Liver (tissue), 9 donors: Measurements from ENCODE around the gene FMN1. TPM values are rescaled to one million over a fixed set of nuclear protein-coding genes. Genes with fewer than 3 reads are reported as not detected.

Source experiments
- DNase-seq: peaks from one replicate; pipeline ENCODE4 v3.0.0-alpha.2; 2017; ENCODE audit warnings: low spot score
- H3K27ac ChIP-seq, 2 donors: one replicate each; pipeline ENCODE4 v1.7.0; 2013; ENCODE audit warnings: inconsistent platforms in 2 of 2, low read length in 2 of 2, control low read depth in 1 of 2, low read depth in 1 of 2, mild to moderate bottlenecking in 1 of 2
- H3K27me3 ChIP-seq, 4 donors: one replicate each; pipeline versions ENCODE4 v1.6.1 to v1.7.0; 2013; ENCODE audit warnings: low read length in 3 of 4, inconsistent platforms in 1 of 4, mild to moderate bottlenecking in 1 of 4, moderate library complexity in 1 of 4; ENCODE audit not compliant: control insufficient read depth in 4 of 4, insufficient read depth in 4 of 4
- H3K36me3 ChIP-seq, 4 donors: one replicate each; pipeline versions ENCODE4 v1.6.1 to v1.7.0; 2013; ENCODE audit warnings: low read length in 3 of 4, mild to moderate bottlenecking in 3 of 4, low read depth in 1 of 4, moderate library complexity in 1 of 4; ENCODE audit not compliant: control insufficient read depth in 4 of 4, insufficient read depth in 3 of 4
- H3K4me1 ChIP-seq, 4 donors: one replicate each; pipeline versions ENCODE4 v1.6.1 to v1.7.0; 2013; ENCODE audit warnings: low read length in 3 of 4, mild to moderate bottlenecking in 3 of 4, moderate library complexity in 1 of 4; ENCODE audit not compliant: control insufficient read depth in 4 of 4, insufficient read depth in 4 of 4
- H3K4me3 ChIP-seq, 3 donors: one replicate each; pipeline versions ENCODE4 v1.6.1 to v1.7.0; 2013; ENCODE audit warnings: low read length in 3 of 3, control low read depth in 1 of 3, low read depth in 1 of 3, mild to moderate bottlenecking in 1 of 3
- H3K9ac ChIP-seq, 2 donors: one replicate each; pipeline ENCODE4 v1.7.0; 2013; ENCODE audit warnings: low read length in 2 of 2, mild to moderate bottlenecking in 2 of 2, moderate library complexity in 2 of 2, control low read depth in 1 of 2, low read depth in 1 of 2
- H3K9me3 ChIP-seq, 4 donors: one replicate each; pipeline versions ENCODE4 v1.6.1 to v1.7.0; 2013; ENCODE audit warnings: low read length in 3 of 4; ENCODE audit not compliant: control insufficient read depth in 4 of 4
- EGR1 ChIP-seq, 2 donors: IDR thresholded peaks; 2 replicates each; pipeline ENCODE4 v1.6.1; 2016 to 2018; ENCODE audit warnings: antibody characterized with exemption in 2 of 2, low read depth in 2 of 2
- FOXA1 ChIP-seq: IDR thresholded peaks from 2 replicates; pipeline ENCODE4 v1.6.1; 2016; ENCODE audit warnings: antibody characterized with exemption
- FOXA2 ChIP-seq: IDR thresholded peaks from 2 replicates; pipeline ENCODE4 v1.6.1; 2016; ENCODE audit warnings: antibody characterized with exemption
- GABPA ChIP-seq, 2 donors: IDR thresholded peaks in 1 of 2; conservative IDR thresholded peaks in 1 of 2; 2 replicates each; pipeline ENCODE4 v1.6.1; 2016; ENCODE audit warnings: antibody characterized with exemption in 2 of 2, mild to moderate bottlenecking in 1 of 2, moderate library complexity in 1 of 2
- HNF4A ChIP-seq, 2 donors: conservative IDR thresholded peaks; 2 replicates each; pipeline ENCODE4 v1.6.1; 2016; ENCODE audit warnings: antibody characterized with exemption in 2 of 2, mild to moderate bottlenecking in 2 of 2
- HNF4G ChIP-seq: IDR thresholded peaks from 2 replicates; pipeline ENCODE4 v1.6.1; 2016; ENCODE audit warnings: antibody characterized with exemption
- JUND ChIP-seq, 2 donors: IDR thresholded peaks; 2 replicates each; pipeline ENCODE4 v1.6.1; 2016; ENCODE audit warnings: antibody characterized with exemption in 2 of 2
- NR2F2 ChIP-seq: IDR thresholded peaks from 2 replicates; pipeline ENCODE4 v1.6.1; 2016; ENCODE audit warnings: antibody characterized with exemption
- RAD21 ChIP-seq, 2 donors: IDR thresholded peaks; 2 replicates each; pipeline ENCODE4 v1.6.1; 2016; ENCODE audit warnings: antibody characterized with exemption in 2 of 2, mild to moderate bottlenecking in 2 of 2
- RXRA ChIP-seq, 2 donors: IDR thresholded peaks; 2 replicates each; pipeline ENCODE4 v1.6.1; 2017 to 2018; ENCODE audit warnings: antibody characterized with exemption in 2 of 2, mild to moderate bottlenecking in 1 of 2
- SP1 ChIP-seq: IDR thresholded peaks from 2 replicates; pipeline ENCODE4 v1.6.1; 2018; ENCODE audit warnings: antibody characterized with exemption, mild to moderate bottlenecking
- TAF1 ChIP-seq: conservative IDR thresholded peaks from 2 replicates; pipeline ENCODE4 v1.6.1; 2016; ENCODE audit warnings: antibody characterized with exemption, mild to moderate bottlenecking
- YY1 ChIP-seq: IDR thresholded peaks from 2 replicates; pipeline ENCODE4 v1.6.1; 2016; ENCODE audit warnings: antibody characterized with exemption, mild to moderate bottlenecking
- WGBS: extraction: QIAGEN DNeasy Blood & Tissue Kit; methylation state at CpG from one replicate; pipeline ENCODE4 v1.1.7; 2013; 5-methylcytosine and 5-hydroxymethylcytosine counted together
- polyA plus RNA-seq, 2 donors: library from polyadenylated mRNA; stranded (reverse) in 1 of 2; unstranded in 1 of 2; fragments of 200-250 nt in 1 of 2; fragments of >200 nt in 1 of 2; fragmentation: Nextera tagmentation in 1 of 2; extraction: Ambion mirVana in 1 of 2; gene quantifications; one replicate each; pipeline versions ENCODE4 v1.2.1 to v1.2.3, GENCODE V29; 2013 to 2015
- total RNA-seq, 2 donors: library from RNA; depleted of rRNA; stranded (reverse); fragments of >200 nt; gene quantifications; one replicate each; pipeline ENCODE4 v1.2.3, GENCODE V29; 2014
- TF ChIP-seq, protein P1 (sequence below): fragments of 150-350 bp; IDR thresholded peaks from 2 replicates; pipeline ENCODE4 v1.5.1; 2017; ENCODE audit warnings: improper control_type of control experiment, low read depth, low read length; ENCODE audit not compliant: missing input control
- TF ChIP-seq, protein P2 (sequence below): IDR thresholded peaks from 2 replicates; pipeline ENCODE4 v1.6.1; 2016; ENCODE audit warnings: antibody characterized with exemption
- TF ChIP-seq, protein P3 (sequence below): IDR thresholded peaks from 2 replicates; pipeline ENCODE4 v1.6.1; 2016; ENCODE audit warnings: antibody characterized with exemption
- TF ChIP-seq, protein P4 (sequence below): IDR thresholded peaks from 2 replicates; pipeline ENCODE4 v1.6.1; 2016; ENCODE audit warnings: antibody characterized with exemption
- TF ChIP-seq, protein P5 (sequence below): IDR thresholded peaks from 2 replicates; pipeline ENCODE4 v1.6.1; 2016; ENCODE audit warnings: antibody characterized with exemption, mild to moderate bottlenecking
- donor health status: healthy.
- donor health status: healthy.
- donor health status: healthy.
- donor health status: healthy.
- donor health status: healthy.

Gene FMN1
- total and polyA plus RNA-seq, 4 donors, result 0.21 to 5.4 (median 0.53) TPM

DNA sequence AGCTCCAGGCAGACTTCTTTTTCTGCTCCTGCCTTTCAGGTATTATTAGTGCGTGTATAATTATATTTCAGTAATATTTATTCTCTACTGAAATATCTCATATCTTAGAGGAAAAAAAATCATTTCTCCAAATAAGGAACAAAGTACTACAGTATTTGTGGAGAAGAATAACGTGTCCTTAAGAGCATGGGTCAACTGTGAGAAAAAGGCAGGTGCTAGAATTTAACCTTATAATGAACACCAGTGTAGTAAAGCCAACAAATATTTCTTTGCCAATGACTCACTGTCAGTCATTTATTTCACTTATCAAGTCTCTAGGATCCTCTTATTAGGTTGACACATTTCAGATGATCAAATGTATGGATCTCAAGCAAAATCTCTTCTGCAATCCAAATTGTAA is 293.3 kb downstream of the FMN1 start:
- Histone ChIP-seq H3K9ac (no peak overlapping the region), H3K27ac (no peak overlapping the region), H3K4me3 (no peak overlapping the region), H3K9me3 (no peaks in the 10 kb centered on the region), H3K36me3 (no peaks in the 10 kb centered on the region), H3K4me1 (no peaks in the 10 kb centered on the region), H3K27me3 (peaks cover 0 to 6% (median 2%) of the 10 kb centered on the region in 4 donors)
- TF ChIP-seq TAF1, result no peak
- TF ChIP-seq NR2F2, result no peak
- TF ChIP-seq, protein P1, sequence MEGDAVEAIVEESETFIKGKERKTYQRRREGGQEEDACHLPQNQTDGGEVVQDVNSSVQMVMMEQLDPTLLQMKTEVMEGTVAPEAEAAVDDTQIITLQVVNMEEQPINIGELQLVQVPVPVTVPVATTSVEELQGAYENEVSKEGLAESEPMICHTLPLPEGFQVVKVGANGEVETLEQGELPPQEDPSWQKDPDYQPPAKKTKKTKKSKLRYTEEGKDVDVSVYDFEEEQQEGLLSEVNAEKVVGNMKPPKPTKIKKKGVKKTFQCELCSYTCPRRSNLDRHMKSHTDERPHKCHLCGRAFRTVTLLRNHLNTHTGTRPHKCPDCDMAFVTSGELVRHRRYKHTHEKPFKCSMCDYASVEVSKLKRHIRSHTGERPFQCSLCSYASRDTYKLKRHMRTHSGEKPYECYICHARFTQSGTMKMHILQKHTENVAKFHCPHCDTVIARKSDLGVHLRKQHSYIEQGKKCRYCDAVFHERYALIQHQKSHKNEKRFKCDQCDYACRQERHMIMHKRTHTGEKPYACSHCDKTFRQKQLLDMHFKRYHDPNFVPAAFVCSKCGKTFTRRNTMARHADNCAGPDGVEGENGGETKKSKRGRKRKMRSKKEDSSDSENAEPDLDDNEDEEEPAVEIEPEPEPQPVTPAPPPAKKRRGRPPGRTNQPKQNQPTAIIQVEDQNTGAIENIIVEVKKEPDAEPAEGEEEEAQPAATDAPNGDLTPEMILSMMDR, result no peak
- TF ChIP-seq, protein P2, sequence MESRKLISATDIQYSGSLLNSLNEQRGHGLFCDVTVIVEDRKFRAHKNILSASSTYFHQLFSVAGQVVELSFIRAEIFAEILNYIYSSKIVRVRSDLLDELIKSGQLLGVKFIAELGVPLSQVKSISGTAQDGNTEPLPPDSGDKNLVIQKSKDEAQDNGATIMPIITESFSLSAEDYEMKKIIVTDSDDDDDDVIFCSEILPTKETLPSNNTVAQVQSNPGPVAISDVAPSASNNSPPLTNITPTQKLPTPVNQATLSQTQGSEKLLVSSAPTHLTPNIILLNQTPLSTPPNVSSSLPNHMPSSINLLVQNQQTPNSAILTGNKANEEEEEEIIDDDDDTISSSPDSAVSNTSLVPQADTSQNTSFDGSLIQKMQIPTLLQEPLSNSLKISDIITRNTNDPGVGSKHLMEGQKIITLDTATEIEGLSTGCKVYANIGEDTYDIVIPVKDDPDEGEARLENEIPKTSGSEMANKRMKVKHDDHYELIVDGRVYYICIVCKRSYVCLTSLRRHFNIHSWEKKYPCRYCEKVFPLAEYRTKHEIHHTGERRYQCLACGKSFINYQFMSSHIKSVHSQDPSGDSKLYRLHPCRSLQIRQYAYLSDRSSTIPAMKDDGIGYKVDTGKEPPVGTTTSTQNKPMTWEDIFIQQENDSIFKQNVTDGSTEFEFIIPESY, result no peak
- TF ChIP-seq, protein P3, sequence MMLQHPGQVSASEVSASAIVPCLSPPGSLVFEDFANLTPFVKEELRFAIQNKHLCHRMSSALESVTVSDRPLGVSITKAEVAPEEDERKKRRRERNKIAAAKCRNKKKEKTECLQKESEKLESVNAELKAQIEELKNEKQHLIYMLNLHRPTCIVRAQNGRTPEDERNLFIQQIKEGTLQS, result no peak
- no peak for TF ChIP-seq RXRA (IDR thresholded peaks at IDR 0.05)
- TF ChIP-seq FOXA2, result no peak
- no peak for TF ChIP-seq RAD21 (IDR thresholded peaks at IDR 0.05)
- TF ChIP-seq, protein P4, sequence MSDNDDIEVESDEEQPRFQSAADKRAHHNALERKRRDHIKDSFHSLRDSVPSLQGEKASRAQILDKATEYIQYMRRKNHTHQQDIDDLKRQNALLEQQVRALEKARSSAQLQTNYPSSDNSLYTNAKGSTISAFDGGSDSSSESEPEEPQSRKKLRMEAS, result no peak
- TF ChIP-seq EGR1 (IDR thresholded peaks at IDR 0.05; ENCODE audit: low read depth in 2 of 2), result no peak
- no peak for TF ChIP-seq HNF4A (conservative IDR thresholded peaks at IDR 0.05)
- no peak for TF ChIP-seq SP1
- no peak for TF ChIP-seq FOXA1
- TF ChIP-seq GABPA (IDR thresholded peaks at IDR 0.05 in 1 of 2, conservative IDR thresholded peaks at IDR 0.05 in 1 of 2), result no peak
- no peak for TF ChIP-seq HNF4G
- no peak for TF ChIP-seq JUND (IDR thresholded peaks at IDR 0.05)
- no peak for TF ChIP-seq YY1
- TF ChIP-seq, protein P5, sequence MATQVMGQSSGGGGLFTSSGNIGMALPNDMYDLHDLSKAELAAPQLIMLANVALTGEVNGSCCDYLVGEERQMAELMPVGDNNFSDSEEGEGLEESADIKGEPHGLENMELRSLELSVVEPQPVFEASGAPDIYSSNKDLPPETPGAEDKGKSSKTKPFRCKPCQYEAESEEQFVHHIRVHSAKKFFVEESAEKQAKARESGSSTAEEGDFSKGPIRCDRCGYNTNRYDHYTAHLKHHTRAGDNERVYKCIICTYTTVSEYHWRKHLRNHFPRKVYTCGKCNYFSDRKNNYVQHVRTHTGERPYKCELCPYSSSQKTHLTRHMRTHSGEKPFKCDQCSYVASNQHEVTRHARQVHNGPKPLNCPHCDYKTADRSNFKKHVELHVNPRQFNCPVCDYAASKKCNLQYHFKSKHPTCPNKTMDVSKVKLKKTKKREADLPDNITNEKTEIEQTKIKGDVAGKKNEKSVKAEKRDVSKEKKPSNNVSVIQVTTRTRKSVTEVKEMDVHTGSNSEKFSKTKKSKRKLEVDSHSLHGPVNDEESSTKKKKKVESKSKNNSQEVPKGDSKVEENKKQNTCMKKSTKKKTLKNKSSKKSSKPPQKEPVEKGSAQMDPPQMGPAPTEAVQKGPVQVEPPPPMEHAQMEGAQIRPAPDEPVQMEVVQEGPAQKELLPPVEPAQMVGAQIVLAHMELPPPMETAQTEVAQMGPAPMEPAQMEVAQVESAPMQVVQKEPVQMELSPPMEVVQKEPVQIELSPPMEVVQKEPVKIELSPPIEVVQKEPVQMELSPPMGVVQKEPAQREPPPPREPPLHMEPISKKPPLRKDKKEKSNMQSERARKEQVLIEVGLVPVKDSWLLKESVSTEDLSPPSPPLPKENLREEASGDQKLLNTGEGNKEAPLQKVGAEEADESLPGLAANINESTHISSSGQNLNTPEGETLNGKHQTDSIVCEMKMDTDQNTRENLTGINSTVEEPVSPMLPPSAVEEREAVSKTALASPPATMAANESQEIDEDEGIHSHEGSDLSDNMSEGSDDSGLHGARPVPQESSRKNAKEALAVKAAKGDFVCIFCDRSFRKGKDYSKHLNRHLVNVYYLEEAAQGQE, result no peak
- no peak for DNase-seq
- WGBS, result 71% methylated on average over 2 of the region's 2 CpGs
